ENCODE results near the gene ABLIM2.

- TF ChIP-seq CTCF (conservative IDR thresholded peaks at IDR 0.05 in 1 of 2, IDR thresholded peaks at IDR 0.05 in 1 of 2; ENCODE audit: extremely low read depth in 1 of 2, insufficient read depth in 1 of 2, low read depth in 1 of 2, low read length in 2 of 2) (no peak), EZH2 (IDR thresholded peaks at IDR 0.05; ENCODE audit: borderline replicate concordance, low read length) (no peak)
Observed at GRCh38 chr4:8112036-8112576, 46.5 kb downstream of the ABLIM2 start.

All from mammary epithelial cell (primary cell).